GM12875 (cell line): Measurements from ENCODE around the gene CD68.

Experiments used
- H3K4me3 ChIP-seq: one replicate; pipeline ENCODE4 v1.5.1; 2011; ENCODE audit warnings: low read depth, low read length, control low read depth
- TF ChIP-seq, protein P1 (sequence below): IDR thresholded peaks from 2 replicates; pipeline ENCODE4 v1.5.1; 2011; ENCODE audit warnings: low read depth, mild to moderate bottlenecking, control low read depth, inconsistent platforms, low read length, moderate library complexity, borderline replicate concordance; ENCODE audit not compliant: insufficient read depth

The CD68 gene

GRCh38 chr17:7579001-7579833 lies at the start of gene CD68:
TSS of gene CD68 (plus strand) at chr17:7579638. CDS start at chr17:7579678, 40 bp downstream.
- H3K4me3 ChIP-seq = no peak within 1 kb of the TSS
- TF ChIP-seq, protein P1, sequence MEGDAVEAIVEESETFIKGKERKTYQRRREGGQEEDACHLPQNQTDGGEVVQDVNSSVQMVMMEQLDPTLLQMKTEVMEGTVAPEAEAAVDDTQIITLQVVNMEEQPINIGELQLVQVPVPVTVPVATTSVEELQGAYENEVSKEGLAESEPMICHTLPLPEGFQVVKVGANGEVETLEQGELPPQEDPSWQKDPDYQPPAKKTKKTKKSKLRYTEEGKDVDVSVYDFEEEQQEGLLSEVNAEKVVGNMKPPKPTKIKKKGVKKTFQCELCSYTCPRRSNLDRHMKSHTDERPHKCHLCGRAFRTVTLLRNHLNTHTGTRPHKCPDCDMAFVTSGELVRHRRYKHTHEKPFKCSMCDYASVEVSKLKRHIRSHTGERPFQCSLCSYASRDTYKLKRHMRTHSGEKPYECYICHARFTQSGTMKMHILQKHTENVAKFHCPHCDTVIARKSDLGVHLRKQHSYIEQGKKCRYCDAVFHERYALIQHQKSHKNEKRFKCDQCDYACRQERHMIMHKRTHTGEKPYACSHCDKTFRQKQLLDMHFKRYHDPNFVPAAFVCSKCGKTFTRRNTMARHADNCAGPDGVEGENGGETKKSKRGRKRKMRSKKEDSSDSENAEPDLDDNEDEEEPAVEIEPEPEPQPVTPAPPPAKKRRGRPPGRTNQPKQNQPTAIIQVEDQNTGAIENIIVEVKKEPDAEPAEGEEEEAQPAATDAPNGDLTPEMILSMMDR = no peak

DNA sequence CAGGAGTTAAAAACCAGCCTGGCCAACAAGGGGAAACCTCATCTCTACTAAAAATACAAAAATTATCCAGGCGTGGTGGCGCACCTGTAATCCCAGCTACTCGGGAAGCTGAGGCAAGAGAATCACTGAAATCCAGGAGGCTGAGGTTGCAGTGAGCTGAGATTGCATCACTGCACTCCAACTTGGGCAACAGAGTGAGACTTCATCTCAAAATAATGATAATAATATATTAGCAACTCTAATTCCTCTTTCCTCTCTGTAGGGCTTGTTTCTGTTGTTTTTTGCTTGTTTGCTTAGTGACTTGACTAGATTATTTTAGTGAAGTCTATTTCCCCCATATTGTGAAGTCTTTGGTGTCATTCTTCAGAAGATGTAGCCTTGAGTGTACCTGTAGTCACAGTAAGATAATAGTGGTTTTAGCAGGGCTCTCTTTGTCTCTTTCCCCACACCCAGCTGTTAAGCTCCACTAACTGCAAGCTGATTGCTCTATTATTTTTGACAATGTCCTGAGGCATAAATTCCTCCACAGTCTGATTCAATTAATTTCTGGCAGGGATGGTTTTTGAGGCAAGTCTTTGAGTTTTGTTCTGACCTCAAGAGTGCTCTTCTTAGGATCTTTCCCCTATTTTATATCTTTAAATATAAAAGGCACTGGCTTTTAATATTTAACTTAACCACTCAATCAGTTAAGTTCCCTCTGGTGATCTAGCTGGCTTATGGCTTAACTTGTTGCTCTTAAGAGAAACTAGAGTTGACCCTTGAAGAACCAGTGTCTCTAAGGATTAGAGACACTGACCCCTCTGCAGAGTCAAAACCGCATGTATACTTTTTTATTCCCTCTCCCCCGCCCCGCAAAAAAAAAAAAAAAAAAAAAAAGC lies 49.2 kb upstream of the CD68 start:
- TF ChIP-seq, protein P1 = no peak
- H3K4me3 ChIP-seq = no peak overlapping the region

DNA sequence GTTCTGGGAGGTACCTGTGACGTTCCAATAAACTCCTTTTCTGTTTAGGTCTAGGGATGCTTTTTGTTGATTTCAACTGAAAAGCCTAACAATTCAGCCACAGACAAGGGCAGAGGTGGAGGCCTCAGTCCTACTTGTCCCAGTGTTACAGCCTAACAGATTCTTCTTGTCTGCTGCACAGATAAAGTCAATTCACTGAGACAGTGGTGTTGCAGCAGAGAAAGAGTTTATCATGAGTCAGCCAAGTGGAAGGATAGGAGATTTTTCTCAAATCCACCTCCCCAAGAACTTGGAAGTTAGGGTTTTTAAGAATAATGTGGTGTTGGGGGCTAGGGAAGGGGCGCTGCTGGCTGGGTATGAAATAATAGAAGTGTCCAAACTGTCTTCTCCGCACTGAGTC lies 41.4 kb upstream of the CD68 start:
- H3K4me3 ChIP-seq = no peak overlapping the region
- TF ChIP-seq, protein P1 = no peak

DNA sequence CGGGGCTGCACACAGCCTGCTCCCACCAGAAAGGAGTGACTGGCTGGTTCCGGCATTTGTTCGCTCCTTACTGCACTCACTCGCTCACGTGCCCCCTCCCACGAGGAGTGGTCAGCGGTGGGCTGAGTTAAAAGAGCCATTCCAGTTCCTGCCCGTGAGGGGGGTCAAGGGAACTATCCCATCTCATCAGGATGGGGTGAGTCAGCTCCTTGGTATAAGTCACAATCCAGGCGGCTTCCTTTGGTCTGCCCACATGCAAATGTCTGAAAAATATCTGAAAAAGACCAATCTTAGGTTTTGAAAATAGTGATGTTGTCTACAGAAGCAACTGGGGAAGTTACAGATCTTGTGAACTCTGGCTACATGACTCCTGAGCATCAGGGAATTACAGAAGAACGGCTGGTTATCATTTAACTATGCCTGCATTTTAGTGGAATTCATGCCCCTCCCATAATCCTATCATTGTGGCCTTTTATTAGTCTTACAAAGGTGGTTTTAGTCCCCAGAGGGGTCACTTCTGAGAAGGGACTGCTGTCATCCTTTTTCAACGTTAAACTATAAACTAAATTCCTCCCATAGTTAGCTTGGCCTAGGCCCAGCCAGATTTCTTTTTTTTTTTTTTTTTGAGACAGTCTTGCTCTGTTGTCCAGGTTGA lies 40.4 kb upstream of the CD68 start:
- TF ChIP-seq, protein P1 = no peak
- H3K4me3 ChIP-seq = no peak overlapping the region

GRCh38 chr17:7541074-7541621 lies 38.3 kb upstream of the CD68 start:
- TF ChIP-seq, protein P1 = no peak

GRCh38 chr17:7544911-7545310 lies 34.5 kb upstream of the CD68 start:
- TF ChIP-seq, protein P1 = no peak
- no peak overlapping the region for H3K4me3 ChIP-seq

More at GRCh38 chr17:7541074-7541621, 38.3 kb upstream of the CD68 start:
- H3K4me3 ChIP-seq = no peak overlapping the region
